Spleen (tissue), 11 donors: ENCODE measurements around the gene HIC2. TPM values are rescaled to one million over a fixed set of nuclear protein-coding genes. Genes with fewer than 3 reads are reported as not detected.
A peak's percentile ranks its signal among the peaks of the same experiment; 100 is the strongest.

Source experiments
- DNase-seq: peaks from one replicate; pipeline ENCODE4 v3.0.0-alpha.2; 2020
- H3K27ac ChIP-seq, 8 donors: fragments of 200-600 bp; sonication (generic) in 7 of 8; 1 replicate in 4 of 8; 2 replicates in 4 of 8; pipeline versions ENCODE4 v1.5.0 to v1.8.0; 2016 to 2021; ENCODE audit warnings: inconsistent platforms in 4 of 8, mild to moderate bottlenecking in 4 of 8, moderate library complexity in 1 of 8
- H3K27me3 ChIP-seq, 7 donors: fragments of 200-600 bp; sonication (generic) in 6 of 7; replicated peaks in 1 of 7; 1 replicate in 4 of 7; 2 replicates in 3 of 7; pipeline versions ENCODE4 v1.5.0 to v1.8.0; 2016 to 2021; ENCODE audit warnings: inconsistent platforms in 3 of 7, mild to moderate bottlenecking in 1 of 7
- H3K36me3 ChIP-seq, 6 donors: fragments of 200-600 bp; sonication (generic) in 5 of 6; 1 replicate in 4 of 6; 2 replicates in 2 of 6; pipeline versions ENCODE4 v1.5.0 to v1.8.0; 2016 to 2021; ENCODE audit warnings: inconsistent platforms in 2 of 6
- H3K4me1 ChIP-seq, 6 donors: fragments of 200-600 bp; sonication (generic) in 5 of 6; 1 replicate in 3 of 6; 2 replicates in 3 of 6; pipeline versions ENCODE4 v1.5.0 to v1.8.0; 2016 to 2021; ENCODE audit warnings: inconsistent platforms in 3 of 6
- H3K4me3 ChIP-seq, 8 donors: fragments of 200-600 bp; sonication (generic) in 7 of 8; 1 replicate in 4 of 8; 2 replicates in 4 of 8; pipeline versions ENCODE4 v1.5.0 to v1.8.0; 2016 to 2021; ENCODE audit warnings: inconsistent platforms in 4 of 8, mild to moderate bottlenecking in 4 of 8, moderate library complexity in 2 of 8
- H3K9me3 ChIP-seq, 8 donors: fragments of 200-600 bp; sonication (generic) in 7 of 8; 1 replicate in 4 of 8; 2 replicates in 4 of 8; pipeline versions ENCODE4 v1.5.0 to v1.8.0; 2016 to 2021; ENCODE audit warnings: inconsistent platforms in 4 of 8
- POLR2A ChIP-seq, 3 donors: fragments of 450-650 bp; IDR thresholded peaks; one replicate each; pipeline ENCODE4 v1.5.1; 2017; ENCODE audit warnings: antibody characterized with exemption in 3 of 3, mild to moderate bottlenecking in 1 of 3
- POLR2AphosphoS5 ChIP-seq, 3 donors: sonication (generic); formaldehyde crosslinking; IDR thresholded peaks; one replicate each; pipeline ENCODE4 v1.5.1; 2017; ENCODE audit warnings: antibody characterized with exemption in 3 of 3
- WGBS, 5 donors: extraction: QIAGEN DNeasy Blood & Tissue Kit in 3 of 5; methylation state at CpG; one replicate each; pipeline versions ENCODE4 v1.1.5 to v1.1.7; 2013 to 2018; 5-methylcytosine and 5-hydroxymethylcytosine counted together
- intact Hi-C: fragments of 100-400 bp; cut with DNase I; formaldehyde crosslinking; loops from one replicate; pipeline ENCODE4 v1.15.0; 2023; ENCODE audit warnings: low total_unique reads
- polyA plus RNA-seq, 3 donors: library from polyadenylated mRNA; stranded (reverse); fragments of 200-250 nt; gene quantifications; one replicate each; pipeline ENCODE4 v1.2.1, GENCODE V29; 2013
- total RNA-seq, 7 donors: library from RNA; depleted of rRNA in 3 of 7; stranded (reverse); fragments of >200 nt in 3 of 7; fragmentation: NEBNext Ultra II Directional in 4 of 7; extraction: Animal tissue kit (Norgen Biotek cat#: 25700) in 4 of 7; gene quantifications; one replicate each; pipeline versions ENCODE4 v1.1.0 to v1.2.1, GENCODE V29; 2016 to 2021
- TF ChIP-seq, protein P1 (sequence below), 11 experiments: fragments of 200-600 bp in 7 of 11; fragments of 450-650 bp in 4 of 11; sonication (generic) in 4 of 11; IDR thresholded peaks in 8 of 11; conservative IDR thresholded peaks in 3 of 11; 1 replicate in 7 of 11; 2 replicates in 4 of 11; pipeline versions ENCODE4 v1.4.0 to v1.8.0; 2016 to 2021; ENCODE audit warnings: antibody characterized with exemption in 11 of 11, inconsistent platforms in 4 of 11, mild to moderate bottlenecking in 1 of 11
- donor health status: healthy with polysubstance abuse.
- donor health status: DM: no; HTN: no; CAD: no; lungs with moderate emphysema.
- donor health status: DM: no; HTN: no; CAD: no.
- donor health status: Bipolar disorder and iron deficiency.
- donor health status: healthy.
- donor health status: DM: no; HTN: no; CAD: no.
- donor health status: DM: yes; HTN: yes; CAD: no.

The HIC2 gene
- total and polyA plus RNA-seq, 10 donors: 0.67 to 7.6 (median 5.4) TPM

DNA sequence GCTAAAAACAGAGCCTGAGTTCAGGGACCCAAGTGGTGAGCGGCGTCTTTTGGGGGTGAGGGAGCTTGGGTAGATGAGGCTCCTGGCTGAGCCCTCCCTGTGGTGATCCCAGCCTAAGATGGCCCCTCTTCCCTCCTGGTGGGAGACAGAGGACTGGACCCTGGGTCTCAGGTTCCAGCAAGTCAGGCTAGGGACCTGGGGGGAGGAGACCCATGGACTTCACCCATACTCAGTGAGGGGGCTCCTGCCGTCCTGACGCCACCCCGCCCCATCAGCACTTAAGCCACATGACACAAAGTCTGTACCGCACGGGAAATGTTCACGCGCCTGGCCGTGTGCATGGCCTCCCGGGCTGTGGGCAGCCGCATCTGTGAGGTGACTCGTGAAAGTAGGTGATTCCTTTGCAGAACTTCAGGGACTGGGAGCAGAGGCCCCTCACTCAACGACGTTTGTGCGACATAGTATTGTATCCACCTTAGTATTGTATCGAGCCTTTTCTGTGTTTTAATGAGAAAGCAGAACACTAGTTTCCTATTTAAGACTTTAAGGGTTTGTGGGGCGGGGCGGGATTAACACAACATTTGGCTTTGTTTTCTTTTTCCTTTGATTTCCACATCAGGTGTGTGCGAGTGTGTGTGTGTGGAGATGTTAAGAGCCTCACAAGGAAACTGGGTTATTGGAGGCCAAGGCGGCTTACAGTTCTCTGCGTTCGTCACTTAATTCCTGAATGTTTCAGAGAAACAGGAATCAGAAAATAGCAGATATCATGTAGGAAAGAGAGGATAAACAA is 31.7 kb downstream of the HIC2 start:
- no peak overlapping the region for H3K4me3 ChIP-seq
- no peaks in the 10 kb centered on the region for H3K4me1 ChIP-seq
- H3K27me3 ChIP-seq: no peaks in the 10 kb centered on the region
- no peak for TF ChIP-seq POLR2A (IDR thresholded peaks at IDR 0.05)
- no peak for TF ChIP-seq POLR2AphosphoS5 (IDR thresholded peaks at IDR 0.05)
- TF ChIP-seq, protein P1, sequence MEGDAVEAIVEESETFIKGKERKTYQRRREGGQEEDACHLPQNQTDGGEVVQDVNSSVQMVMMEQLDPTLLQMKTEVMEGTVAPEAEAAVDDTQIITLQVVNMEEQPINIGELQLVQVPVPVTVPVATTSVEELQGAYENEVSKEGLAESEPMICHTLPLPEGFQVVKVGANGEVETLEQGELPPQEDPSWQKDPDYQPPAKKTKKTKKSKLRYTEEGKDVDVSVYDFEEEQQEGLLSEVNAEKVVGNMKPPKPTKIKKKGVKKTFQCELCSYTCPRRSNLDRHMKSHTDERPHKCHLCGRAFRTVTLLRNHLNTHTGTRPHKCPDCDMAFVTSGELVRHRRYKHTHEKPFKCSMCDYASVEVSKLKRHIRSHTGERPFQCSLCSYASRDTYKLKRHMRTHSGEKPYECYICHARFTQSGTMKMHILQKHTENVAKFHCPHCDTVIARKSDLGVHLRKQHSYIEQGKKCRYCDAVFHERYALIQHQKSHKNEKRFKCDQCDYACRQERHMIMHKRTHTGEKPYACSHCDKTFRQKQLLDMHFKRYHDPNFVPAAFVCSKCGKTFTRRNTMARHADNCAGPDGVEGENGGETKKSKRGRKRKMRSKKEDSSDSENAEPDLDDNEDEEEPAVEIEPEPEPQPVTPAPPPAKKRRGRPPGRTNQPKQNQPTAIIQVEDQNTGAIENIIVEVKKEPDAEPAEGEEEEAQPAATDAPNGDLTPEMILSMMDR (IDR thresholded peaks at IDR 0.05 in 8 of 11, conservative IDR thresholded peaks at IDR 0.05 in 3 of 11): no peak
- H3K27ac ChIP-seq: no peak overlapping the region
- intact Hi-C loops: no loop called here
- 88 to 95% (median 91%) methylated on average over 18 to 23 of the region's 23 CpGs for WGBS, 5 donors
- peaks cover 0 to 54% (median 30%) of the 10 kb centered on the region in 6 donors for H3K36me3 ChIP-seq
- DNase-seq: no peak
- H3K9me3 ChIP-seq: no peaks in the 10 kb centered on the region

DNA sequence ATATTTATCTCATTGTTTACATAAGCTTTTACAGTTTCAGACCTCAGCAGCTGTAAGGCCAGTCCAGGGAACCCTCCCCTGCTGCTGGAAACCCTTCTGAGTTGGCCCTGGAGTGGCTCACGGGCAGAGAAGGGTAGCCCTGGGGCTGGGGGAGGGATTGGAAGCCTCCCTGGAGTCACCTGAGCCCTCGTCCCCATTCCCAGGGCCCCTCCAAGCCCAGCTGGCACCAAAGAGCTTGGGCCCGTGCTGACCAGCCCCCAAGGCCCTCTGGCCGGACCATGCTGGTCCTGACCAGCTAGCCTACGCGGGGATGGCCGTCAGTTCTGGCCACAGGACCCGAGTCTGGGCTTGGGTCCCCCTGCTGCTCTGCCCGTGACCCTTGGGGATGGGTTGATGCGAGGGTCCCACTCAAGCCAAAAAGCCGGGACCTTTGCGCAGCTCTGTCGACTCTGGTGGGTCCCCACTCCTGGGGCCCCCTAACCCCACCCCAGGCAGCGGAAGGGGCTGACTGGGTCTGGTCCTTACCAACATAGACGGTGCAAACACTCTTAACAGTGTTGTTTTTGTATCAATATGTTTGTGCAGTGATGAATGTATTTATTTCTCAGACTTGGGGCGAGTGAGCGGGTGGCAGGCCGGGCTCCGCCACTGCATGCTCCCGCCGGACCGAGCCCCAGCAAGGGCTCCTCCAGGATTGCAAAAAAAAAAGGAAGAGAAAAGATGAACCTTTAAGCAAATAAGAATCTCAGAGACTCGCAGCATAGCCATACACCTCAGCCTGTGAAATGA is 32.6 kb downstream of the HIC2 start:
- Histone ChIP-seq H3K27ac (no peak overlapping the region), H3K4me3 (no peak overlapping the region), H3K9me3 (no peaks in the 10 kb centered on the region), H3K36me3 (peaks cover 0 to 45% (median 27%) of the 10 kb centered on the region in 6 donors), H3K27me3 (no peaks in the 10 kb centered on the region), H3K4me1 (no peaks in the 10 kb centered on the region)
- peak; percentile 58 for DNase-seq
- WGBS, 5 donors: 92 to 96% (median 94%) methylated on average over 14 to 23 of the region's 23 CpGs
- intact Hi-C loops: no loop called here
- TF ChIP-seq POLR2A (IDR thresholded peaks at IDR 0.05): no peak
- TF ChIP-seq, protein P1 (IDR thresholded peaks at IDR 0.05 in 8 of 11, conservative IDR thresholded peaks at IDR 0.05 in 3 of 11): no peak
- TF ChIP-seq POLR2AphosphoS5 (IDR thresholded peaks at IDR 0.05): no peak

DNA sequence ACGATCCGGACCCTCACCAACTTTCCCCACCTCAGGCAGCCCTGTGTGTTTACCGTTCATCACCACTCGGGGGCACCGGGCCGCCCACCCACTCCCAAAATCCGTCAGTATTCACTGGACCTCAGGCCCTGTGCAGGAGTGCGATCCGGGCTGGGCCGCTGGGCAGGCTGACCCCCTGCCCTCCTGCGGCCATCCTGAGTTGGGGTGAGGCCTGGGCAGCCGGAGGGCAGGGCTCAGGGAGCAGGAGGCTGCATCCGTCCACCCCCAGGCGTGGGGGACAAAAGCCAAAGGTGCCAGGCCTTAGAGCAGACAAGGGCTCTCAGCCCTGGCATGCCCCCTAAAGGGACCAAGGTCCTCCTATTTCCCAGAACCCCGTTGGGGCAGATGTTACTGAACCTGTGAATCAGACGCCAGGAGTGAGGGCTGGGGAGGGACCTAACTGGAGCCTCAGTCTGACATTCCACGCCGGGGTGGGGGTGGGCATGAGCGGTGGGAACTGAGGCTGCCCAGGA is 33.2 kb downstream of the HIC2 start:
- Histone ChIP-seq H3K27ac (no peak overlapping the region), H3K36me3 (peaks cover 0 to 38% (median 20%) of the 10 kb centered on the region in 6 donors), H3K9me3 (no peaks in the 10 kb centered on the region), H3K27me3 (no peaks in the 10 kb centered on the region), H3K4me3 (no peak overlapping the region), H3K4me1 (no peaks in the 10 kb centered on the region)
- 89 to 96% (median 91%) methylated on average over 19 of the region's 19 CpGs for WGBS, 5 donors
- peak; percentile 43 for DNase-seq
- TF ChIP-seq POLR2A (IDR thresholded peaks at IDR 0.05): no peak
- TF ChIP-seq, protein P1 (IDR thresholded peaks at IDR 0.05 in 8 of 11, conservative IDR thresholded peaks at IDR 0.05 in 3 of 11): no peak
- TF ChIP-seq POLR2AphosphoS5 (IDR thresholded peaks at IDR 0.05): peak in 1 of 3 donors; percentile 29
- intact Hi-C loops: no loop called here
